Measurements from ENCODE around the gene FBXL17. TPM values are rescaled to one million over a fixed set of nuclear protein-coding genes. Genes with fewer than 3 reads are reported as not detected.

The FBXL17 gene
- total and polyA plus RNA-seq, 2 donors (not counting 1 experiment from before 2014, with no cell fraction given) = 7.3 to 40.3 TPM

DNA sequence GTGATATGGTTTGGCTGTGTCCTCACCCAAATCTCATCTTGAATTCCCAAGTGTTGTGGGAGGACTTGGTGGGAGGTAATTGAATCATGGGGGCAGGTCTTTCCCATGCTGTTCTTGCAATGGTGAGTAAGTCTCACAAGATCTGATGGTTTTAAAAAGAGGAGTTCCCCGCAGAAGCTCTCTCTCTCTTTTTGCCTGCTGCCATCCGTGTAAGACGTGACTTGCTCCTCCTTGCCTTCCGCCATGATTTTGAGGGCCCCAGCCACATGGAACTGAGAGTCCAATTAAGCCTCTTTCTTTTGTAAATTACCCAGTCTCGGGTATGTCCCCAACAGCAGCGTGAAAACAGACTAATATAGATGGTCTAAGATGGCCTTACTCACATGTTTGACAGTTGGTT, 210.1 kb downstream of the FBXL17 start:
- H2AFZ ChIP-seq (ENCODE audit: insufficient read depth, low read depth, low read length, poor library complexity, severe bottlenecking) = no peak overlapping the region
- H3K4me3 ChIP-seq (ENCODE audit: control extremely low read depth in 1 of 5, extremely low read depth in 1 of 5, insufficient read depth in 1 of 5, low read depth in 2 of 5, low read length in 4 of 5) = no peak overlapping the region
- intact Hi-C loops (cut with micrococcal nuclease) = no loop called here
- H3K4me1 ChIP-seq (ENCODE audit: control insufficient read depth in 2 of 2, insufficient read depth in 2 of 2, low read length in 2 of 2) = no peaks in the 10 kb centered on the region
- H3K9ac ChIP-seq (ENCODE audit: low read length) = no peak overlapping the region
- no peaks in the 10 kb centered on the region for H4K20me1 ChIP-seq (ENCODE audit: control insufficient read depth, insufficient read depth, low read length, poor library complexity, severe bottlenecking)
- no peak overlapping the region for H3K4me3 Mint-ChIP-seq
- ChIA-PET CTCF (no interaction called here), POLR2A (no interaction called here)
- H3K27me3 ChIP-seq (replicated peaks in 1 of 4; ENCODE audit: control extremely low read depth in 1 of 4, control insufficient read depth in 3 of 4, insufficient read depth in 4 of 4, low read length in 3 of 4) = no peaks in the 10 kb centered on the region
- no peak for ATAC-seq (ENCODE audit: low read depth)
- no peak for DNase-seq
- no peaks in the 10 kb centered on the region for H3K9me3 ChIP-seq (ENCODE audit: control extremely low read depth in 1 of 3, control insufficient read depth in 2 of 3, insufficient read depth in 1 of 3, low read length in 2 of 3)
- no peaks in the 10 kb centered on the region for H3K79me2 ChIP-seq (ENCODE audit: control insufficient read depth, insufficient read depth, low read length)
- H3K27me3 Mint-ChIP-seq = no peaks in the 10 kb centered on the region
- H3K4me2 ChIP-seq (replicated peaks; ENCODE audit: low read depth, low read length, poor library complexity, severe bottlenecking) = no peak overlapping the region
- no peak overlapping the region for H3K27ac ChIP-seq (ENCODE audit: low read length in 2 of 2)
- H3K4me1 Mint-ChIP-seq = no peaks in the 10 kb centered on the region
- no peak for TF ChIP-seq EZH2 (IDR thresholded peaks at IDR 0.05; ENCODE audit: borderline replicate concordance, insufficient read depth, low read depth, low read length, poor library complexity, severe bottlenecking)
- no peak for TF ChIP-seq CTCF (IDR thresholded peaks at IDR 0.05)
- no peak overlapping the region for H3K27ac Mint-ChIP-seq
- H3K36me3 ChIP-seq (replicated peaks in 1 of 2; ENCODE audit: control extremely low read depth in 1 of 2, control insufficient read depth in 1 of 2, extremely low read depth in 1 of 2, insufficient read depth in 2 of 2, low read length in 1 of 2) = no peaks in the 10 kb centered on the region
- no peaks in the 10 kb centered on the region for H3K9me3 Mint-ChIP-seq (ENCODE audit: insufficient read depth)
- 98% methylated on average over 6 of the region's 6 CpGs for WGBS (ENCODE audit: insufficient coverage)

GRCh38 chr5:108168915-108169314, 213.0 kb downstream of the FBXL17 start:
- no peak overlapping the region for H3K4me3 Mint-ChIP-seq
- Histone ChIP-seq H3K4me1 (ENCODE audit: control insufficient read depth in 2 of 2, insufficient read depth in 2 of 2, low read length in 2 of 2) (no peaks in the 10 kb centered on the region), H3K27me3 (replicated peaks in 1 of 4; ENCODE audit: control extremely low read depth in 1 of 4, control insufficient read depth in 3 of 4, insufficient read depth in 4 of 4, low read length in 3 of 4) (no peaks in the 10 kb centered on the region), H3K36me3 (replicated peaks in 1 of 2; ENCODE audit: control extremely low read depth in 1 of 2, control insufficient read depth in 1 of 2, extremely low read depth in 1 of 2, insufficient read depth in 2 of 2, low read length in 1 of 2) (no peaks in the 10 kb centered on the region), H3K9ac (ENCODE audit: low read length) (no peak overlapping the region), H3K79me2 (ENCODE audit: control insufficient read depth, insufficient read depth, low read length) (no peaks in the 10 kb centered on the region), H3K4me2 (replicated peaks; ENCODE audit: low read depth, low read length, poor library complexity, severe bottlenecking) (no peak overlapping the region), H4K20me1 (ENCODE audit: control insufficient read depth, insufficient read depth, low read length, poor library complexity, severe bottlenecking) (no peaks in the 10 kb centered on the region), H3K27ac (ENCODE audit: low read length in 2 of 2) (no peak overlapping the region), H3K4me3 (ENCODE audit: control extremely low read depth in 1 of 5, extremely low read depth in 1 of 5, insufficient read depth in 1 of 5, low read depth in 2 of 5, low read length in 4 of 5) (no peak overlapping the region), H2AFZ (ENCODE audit: insufficient read depth, low read depth, low read length, poor library complexity, severe bottlenecking) (no peak overlapping the region), H3K9me3 (ENCODE audit: control extremely low read depth in 1 of 3, control insufficient read depth in 2 of 3, insufficient read depth in 1 of 3, low read length in 2 of 3) (no peaks in the 10 kb centered on the region)
- ATAC-seq (ENCODE audit: low read depth) (no peak), DNase-seq (no peak)
- CTCF ChIA-PET = no interaction called here
- TF ChIP-seq CTCF (IDR thresholded peaks at IDR 0.05) (no peak), EZH2 (IDR thresholded peaks at IDR 0.05; ENCODE audit: borderline replicate concordance, insufficient read depth, low read depth, low read length, poor library complexity, severe bottlenecking) (no peak)
- H3K9me3 Mint-ChIP-seq (ENCODE audit: insufficient read depth) = no peaks in the 10 kb centered on the region
- no peaks in the 10 kb centered on the region for H3K4me1 Mint-ChIP-seq
- POLR2A ChIA-PET = no interaction called here
- no peak overlapping the region for H3K27ac Mint-ChIP-seq
- 90% methylated on average over 2 of the region's 2 CpGs for WGBS (ENCODE audit: insufficient coverage)
- no peaks in the 10 kb centered on the region for H3K27me3 Mint-ChIP-seq
- intact Hi-C loops (cut with micrococcal nuclease) = no loop called here
